IgD-negative memory B cell (primary cell): ENCODE data around the gene IRGQ. TPM values are rescaled to one million over a fixed set of nuclear protein-coding genes. Genes with fewer than 3 reads are reported as not detected.

Experiments used
- H3K27ac Mint-ChIP-seq, 3 donors: one replicate each; pipeline ENCODE4 v1.8.0; 2020 to 2022; ENCODE audit warnings: mild to moderate bottlenecking in 3 of 3, mixed read lengths in 3 of 3, moderate library complexity in 1 of 3
- H3K27me3 Mint-ChIP-seq: one replicate; pipeline ENCODE4 v1.8.0; 2021; ENCODE audit warnings: mixed read lengths
- H3K36me3 Mint-ChIP-seq: one replicate; pipeline ENCODE4 v1.8.0; 2020; ENCODE audit warnings: mild to moderate bottlenecking, mixed read lengths
- H3K4me1 Mint-ChIP-seq, 3 donors: one replicate each; pipeline ENCODE4 v1.8.0; 2020 to 2022; ENCODE audit warnings: mixed read lengths in 3 of 3, mild to moderate bottlenecking in 1 of 3
- H3K4me3 Mint-ChIP-seq, 4 donors: one replicate each; pipeline ENCODE4 v1.8.0; 2020 to 2022; ENCODE audit warnings: mild to moderate bottlenecking in 4 of 4, mixed read lengths in 4 of 4, moderate library complexity in 3 of 4
- H3K9me3 Mint-ChIP-seq, 3 donors: one replicate each; pipeline ENCODE4 v1.8.0; 2020 to 2021; ENCODE audit warnings: mixed read lengths in 3 of 3, mild to moderate bottlenecking in 1 of 3
- polyA plus RNA-seq: library from polyadenylated mRNA; unstranded; fragments of 300-500 nt; fragmentation: Illumina TruSeq; gene quantifications from one replicate; pipeline ENCODE4 v1.2.3, GENCODE V29; 2021

The IRGQ gene
- polyA plus RNA-seq, 1 donor from 2014 or later: 1.0 TPM

- H3K27me3 Mint-ChIP-seq: no peaks in the 10 kb centered on the region
- peaks cover 6 to 14% (median 12%) of the 10 kb centered on the region in 3 donors for H3K4me1 Mint-ChIP-seq
- peak overlapping the region; percentile 78 to 96 (median 92) for H3K27ac Mint-ChIP-seq
- H3K4me3 Mint-ChIP-seq: peak overlapping the region in 2 of 4 donors; percentile 56 to 79
- peaks cover 0 to 10% (median 6%) of the 10 kb centered on the region in 3 donors for H3K9me3 Mint-ChIP-seq
- H3K36me3 Mint-ChIP-seq: peaks cover 10% of the 10 kb centered on the region
These were observed 60.8 kb downstream of the IRGQ start for GRCh38 chr19:43534816-43535761.

Other genes starting within 250 kb of the IRGQ start
- gene CD177, start 242.4 kb downstream of the IRGQ start, polyA plus RNA-seq: not detected
- not detected for gene TEX101, start 181.2 kb downstream of the IRGQ start, polyA plus RNA-seq
- gene LYPD3, start 130.5 kb downstream of the IRGQ start, polyA plus RNA-seq: 0.25 TPM
- gene PHLDB3, start 91.4 kb downstream of the IRGQ start, polyA plus RNA-seq: 6.8 TPM
- gene ETHE1, start 68.9 kb downstream of the IRGQ start, polyA plus RNA-seq: 25.2 TPM
- 2.9 TPM for gene ZNF575, start 62.9 kb downstream of the IRGQ start, polyA plus RNA-seq
- 23.6 TPM for gene XRCC1, start 20.6 kb downstream of the IRGQ start, polyA plus RNA-seq
- not detected for gene PINLYP, start 20.3 kb downstream of the IRGQ start, polyA plus RNA-seq
- gene ZNF576, start 461 bp upstream of the IRGQ start, polyA plus RNA-seq: 9.9 TPM
- not detected for gene SRRM5, start 16.0 kb upstream of the IRGQ start, polyA plus RNA-seq
- gene ZNF428, start 23.5 kb upstream of the IRGQ start, polyA plus RNA-seq: 15.4 TPM
- not detected for gene CADM4, start 43.7 kb upstream of the IRGQ start, polyA plus RNA-seq
- gene PLAUR, start 74.0 kb upstream of the IRGQ start, polyA plus RNA-seq: 1.3 TPM
- gene IRGC, start 119.9 kb upstream of the IRGQ start, polyA plus RNA-seq: not detected
- 15.6 TPM for gene SMG9, start 158.8 kb upstream of the IRGQ start, polyA plus RNA-seq
- 87.9 TPM for gene KCNN4, start 184.8 kb upstream of the IRGQ start, polyA plus RNA-seq
- gene LYPD5, start 206.3 kb upstream of the IRGQ start, polyA plus RNA-seq: not detected
- 2.6 TPM for gene ZNF283, start 231.2 kb upstream of the IRGQ start, polyA plus RNA-seq